Thoracic aorta (tissue), 2 donors: Measurements from ENCODE around the gene CAP2. TPM values are rescaled to one million over a fixed set of nuclear protein-coding genes. Genes with fewer than 3 reads are reported as not detected.

Source experiments
- ATAC-seq: fragments of 150-250 bp; one replicate; pipeline ENCODE4 v1.8.0; 2017; ENCODE audit warnings: low read depth; ENCODE audit not compliant: insufficient number of reproducible peaks, low FRiP score
- DNase-seq: peaks from one replicate; pipeline ENCODE4 v3.0.0-alpha.2; 2020; ENCODE audit warnings: low spot score
- H3K27ac ChIP-seq, 2 donors: fragments of 200-600 bp; sonication (generic); 1 replicate in 1 of 2; 2 replicates in 1 of 2; pipeline ENCODE4 v1.5.1; 2016; ENCODE audit warnings: mild to moderate bottlenecking in 2 of 2, moderate library complexity in 2 of 2
- H3K27me3 ChIP-seq: fragments of 200-600 bp; sonication (generic); replicated peaks from 2 replicates; pipeline ENCODE4 v1.6.0; 2016; ENCODE audit warnings: mild to moderate bottlenecking; ENCODE audit not compliant: insufficient read depth
- H3K36me3 ChIP-seq: fragments of 200-600 bp; sonication (generic); one replicate; pipeline ENCODE4 v1.5.1; 2016
- H3K4me1 ChIP-seq, 2 donors: fragments of 200-600 bp; sonication (generic); 1 replicate in 1 of 2; 2 replicates in 1 of 2; pipeline versions ENCODE4 v1.5.1 to v1.6.0; 2016; ENCODE audit warnings: low read depth in 2 of 2, mild to moderate bottlenecking in 1 of 2; ENCODE audit not compliant: control insufficient read depth in 1 of 2
- H3K4me3 ChIP-seq: fragments of 200-600 bp; sonication (generic); 2 replicates; pipeline ENCODE4 v1.5.1; 2016; ENCODE audit warnings: mild to moderate bottlenecking
- H3K9me3 ChIP-seq: fragments of 200-600 bp; sonication (generic); 2 replicates; pipeline ENCODE4 v1.5.1; 2016
- total RNA-seq, 2 donors: library from RNA; depleted of rRNA; stranded (reverse); fragments of >200 nt; gene quantifications; one replicate each; pipeline versions ENCODE4 v1.1.0 to v1.2.3, GENCODE V29; 2016
- TF ChIP-seq, protein P1 (sequence below): fragments of 200-600 bp; sonication (generic); IDR thresholded peaks from one replicate; pipeline ENCODE4 v1.5.1; 2019; ENCODE audit warnings: antibody characterized with exemption

Gene CAP2
- total RNA-seq, 2 donors from 2014 or later, result 20.6 to 20.8 TPM

GRCh38 chr6:17491416-17492142 lies 98.2 kb downstream of the CAP2 start:
- H3K4me3 ChIP-seq, result no peak overlapping the region
- no peaks in the 10 kb centered on the region for H3K36me3 ChIP-seq
- H3K27ac ChIP-seq, result peak overlapping the region; percentile 0 to 49
- ATAC-seq (no peak), DNase-seq (no peak)
- no peaks in the 10 kb centered on the region for H3K9me3 ChIP-seq
- TF ChIP-seq, protein P1, sequence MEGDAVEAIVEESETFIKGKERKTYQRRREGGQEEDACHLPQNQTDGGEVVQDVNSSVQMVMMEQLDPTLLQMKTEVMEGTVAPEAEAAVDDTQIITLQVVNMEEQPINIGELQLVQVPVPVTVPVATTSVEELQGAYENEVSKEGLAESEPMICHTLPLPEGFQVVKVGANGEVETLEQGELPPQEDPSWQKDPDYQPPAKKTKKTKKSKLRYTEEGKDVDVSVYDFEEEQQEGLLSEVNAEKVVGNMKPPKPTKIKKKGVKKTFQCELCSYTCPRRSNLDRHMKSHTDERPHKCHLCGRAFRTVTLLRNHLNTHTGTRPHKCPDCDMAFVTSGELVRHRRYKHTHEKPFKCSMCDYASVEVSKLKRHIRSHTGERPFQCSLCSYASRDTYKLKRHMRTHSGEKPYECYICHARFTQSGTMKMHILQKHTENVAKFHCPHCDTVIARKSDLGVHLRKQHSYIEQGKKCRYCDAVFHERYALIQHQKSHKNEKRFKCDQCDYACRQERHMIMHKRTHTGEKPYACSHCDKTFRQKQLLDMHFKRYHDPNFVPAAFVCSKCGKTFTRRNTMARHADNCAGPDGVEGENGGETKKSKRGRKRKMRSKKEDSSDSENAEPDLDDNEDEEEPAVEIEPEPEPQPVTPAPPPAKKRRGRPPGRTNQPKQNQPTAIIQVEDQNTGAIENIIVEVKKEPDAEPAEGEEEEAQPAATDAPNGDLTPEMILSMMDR, result no peak
- H3K4me1 ChIP-seq, result peaks cover 21 to 38% of the 10 kb centered on the region in 2 donors
- no peaks in the 10 kb centered on the region for H3K27me3 ChIP-seq

GRCh38 chr6:17492350-17492749 lies 99.0 kb downstream of the CAP2 start:
- ATAC-seq, result no peak
- peak overlapping the region; percentile 0 to 49 for H3K27ac ChIP-seq
- TF ChIP-seq, protein P1, result no peak

DNA sequence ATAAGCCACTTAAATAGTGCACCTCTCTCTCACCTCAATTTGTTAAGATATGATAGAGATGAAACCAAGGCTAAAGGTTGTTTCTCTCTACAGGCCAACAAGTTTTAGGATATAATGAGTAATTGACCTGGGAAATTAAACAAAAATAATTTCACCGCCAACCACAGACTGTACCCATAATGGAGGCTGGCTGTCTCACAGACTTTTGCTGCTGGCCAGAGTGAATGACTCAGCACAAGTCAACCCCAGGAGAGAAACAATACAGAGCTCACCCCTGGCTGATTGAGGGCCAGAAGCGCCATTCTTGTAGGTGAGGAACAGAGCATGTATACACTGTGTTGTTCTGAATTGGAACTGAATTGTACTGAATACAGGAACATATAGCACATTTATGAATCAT lies 99.9 kb downstream of the CAP2 start:
- H3K9me3 ChIP-seq, result no peaks in the 10 kb centered on the region
- TF ChIP-seq, protein P1, result no peak
- H3K36me3 ChIP-seq, result no peaks in the 10 kb centered on the region
- no peak for ATAC-seq
- H3K4me1 ChIP-seq, result peaks cover 21 to 38% of the 10 kb centered on the region in 2 donors
- no peak for DNase-seq
- H3K4me3 ChIP-seq, result no peak overlapping the region
- peak overlapping the region; percentile 39 to 49 for H3K27ac ChIP-seq
- no peaks in the 10 kb centered on the region for H3K27me3 ChIP-seq

More at GRCh38 chr6:17492350-17492749, 99.0 kb downstream of the CAP2 start:
- Histone ChIP-seq H3K4me1 (peaks cover 21 to 38% of the 10 kb centered on the region in 2 donors), H3K9me3 (no peaks in the 10 kb centered on the region), H3K27me3 (no peaks in the 10 kb centered on the region), H3K36me3 (no peaks in the 10 kb centered on the region), H3K4me3 (peak overlapping the region; percentile 22)
- DNase-seq, result no peak

DNA sequence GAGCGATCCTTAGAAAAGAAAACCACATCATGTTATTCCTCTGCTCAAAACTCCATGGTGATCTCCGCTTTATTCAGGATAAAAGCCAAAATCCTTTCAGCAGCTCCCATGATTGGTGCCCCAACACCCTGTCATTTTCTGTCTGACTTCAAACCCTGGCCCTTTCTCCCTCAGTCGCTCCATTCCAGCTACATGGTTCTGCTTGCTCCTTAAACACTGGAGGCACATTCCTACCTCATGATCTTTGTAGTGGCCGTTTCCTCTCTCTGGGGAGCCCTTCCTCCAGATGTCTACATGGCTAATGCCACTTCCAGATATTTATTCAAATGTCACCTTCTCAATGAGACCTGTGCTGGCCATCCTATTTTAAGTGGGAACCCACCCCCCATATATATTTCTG lies 100.8 kb downstream of the CAP2 start:
- Histone ChIP-seq H3K4me1 (peaks cover 21 to 38% of the 10 kb centered on the region in 2 donors), H3K4me3 (no peak overlapping the region), H3K27ac (peak overlapping the region; percentile 39 to 49), H3K9me3 (no peaks in the 10 kb centered on the region), H3K27me3 (no peaks in the 10 kb centered on the region), H3K36me3 (no peaks in the 10 kb centered on the region)
- TF ChIP-seq, protein P1, result no peak
- ATAC-seq, result no peak
- DNase-seq, result no peak

DNA sequence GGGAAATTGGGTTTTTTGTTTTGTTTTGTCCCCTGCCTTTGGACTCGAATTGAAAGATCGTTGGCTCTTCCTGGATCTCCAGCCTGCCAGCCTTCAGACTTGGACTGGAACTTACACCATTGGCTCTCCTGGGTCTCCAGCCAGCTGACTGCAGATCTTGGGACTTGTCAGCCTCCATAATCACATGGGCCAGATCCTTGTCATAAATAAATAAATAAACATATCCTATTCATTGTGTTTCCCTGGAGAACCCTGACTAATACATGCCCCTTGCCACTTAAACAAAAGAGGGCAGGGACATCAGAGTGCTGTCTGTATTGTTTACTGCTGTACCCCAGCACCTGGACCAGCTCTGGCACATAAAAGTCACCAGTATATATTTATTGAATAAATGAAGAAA lies 101.5 kb downstream of the CAP2 start:
- no peaks in the 10 kb centered on the region for H3K27me3 ChIP-seq
- DNase-seq (no peak), ATAC-seq (no peak)
- H3K9me3 ChIP-seq, result no peaks in the 10 kb centered on the region
- no peak overlapping the region for H3K4me3 ChIP-seq
- H3K36me3 ChIP-seq, result no peaks in the 10 kb centered on the region
- H3K27ac ChIP-seq, result no peak overlapping the region
- TF ChIP-seq, protein P1, result no peak
- H3K4me1 ChIP-seq, result peaks cover 21 to 38% of the 10 kb centered on the region in 2 donors
